Activated CD4-positive, alpha-beta T cell treated with anti-CD3 and anti-CD28 coated beads, Interleukin-2, amount 10 ng/mL, durations not matched to agents 24 days and 14 days (primary cell): Measurements from ENCODE around the gene ARAP3. TPM values are rescaled to one million over a fixed set of nuclear protein-coding genes. Genes with fewer than 3 reads are reported as not detected.
"Not testable (repeated sequence)": the region's sequence is repeated elsewhere in the genome, so short reads cannot be mapped to it uniquely, and the experiment has no call there.

Experiments
- DNase-seq: peaks from one replicate; pipeline ENCODE4 v3.0.0; 2022
- H3K27ac Mint-ChIP-seq: one replicate; pipeline ENCODE4 v1.8.0; 2022; ENCODE audit warnings: mild to moderate bottlenecking, mixed read lengths
- H3K27me3 Mint-ChIP-seq: one replicate; pipeline ENCODE4 v1.8.0; 2022; ENCODE audit warnings: mixed read lengths
- H3K36me3 Mint-ChIP-seq: one replicate; pipeline ENCODE4 v1.8.0; 2022; ENCODE audit warnings: low read depth, mild to moderate bottlenecking, mixed read lengths
- H3K4me1 Mint-ChIP-seq: one replicate; pipeline ENCODE4 v1.8.0; 2021; ENCODE audit warnings: mixed read lengths
- H3K4me3 Mint-ChIP-seq: one replicate; pipeline ENCODE4 v1.8.0; 2022; ENCODE audit warnings: mild to moderate bottlenecking, moderate library complexity, mixed read lengths
- H3K9me3 Mint-ChIP-seq: one replicate; pipeline ENCODE4 v1.8.0; 2021; ENCODE audit warnings: mixed read lengths
- intact Hi-C: fragments of 100-400 bp; cut with micrococcal nuclease; formaldehyde crosslinking; loops from one replicate; pipeline ENCODE4 v1.15.1; 2023
- total RNA-seq: library from RNA; stranded (reverse); gene quantifications from 2 replicates; pipeline ENCODE4 v1.2.3, GENCODE V29; 2022

ARAP3 gene
- total RNA-seq, 1 donor from 2014 or later: 10.9 TPM

DNA sequence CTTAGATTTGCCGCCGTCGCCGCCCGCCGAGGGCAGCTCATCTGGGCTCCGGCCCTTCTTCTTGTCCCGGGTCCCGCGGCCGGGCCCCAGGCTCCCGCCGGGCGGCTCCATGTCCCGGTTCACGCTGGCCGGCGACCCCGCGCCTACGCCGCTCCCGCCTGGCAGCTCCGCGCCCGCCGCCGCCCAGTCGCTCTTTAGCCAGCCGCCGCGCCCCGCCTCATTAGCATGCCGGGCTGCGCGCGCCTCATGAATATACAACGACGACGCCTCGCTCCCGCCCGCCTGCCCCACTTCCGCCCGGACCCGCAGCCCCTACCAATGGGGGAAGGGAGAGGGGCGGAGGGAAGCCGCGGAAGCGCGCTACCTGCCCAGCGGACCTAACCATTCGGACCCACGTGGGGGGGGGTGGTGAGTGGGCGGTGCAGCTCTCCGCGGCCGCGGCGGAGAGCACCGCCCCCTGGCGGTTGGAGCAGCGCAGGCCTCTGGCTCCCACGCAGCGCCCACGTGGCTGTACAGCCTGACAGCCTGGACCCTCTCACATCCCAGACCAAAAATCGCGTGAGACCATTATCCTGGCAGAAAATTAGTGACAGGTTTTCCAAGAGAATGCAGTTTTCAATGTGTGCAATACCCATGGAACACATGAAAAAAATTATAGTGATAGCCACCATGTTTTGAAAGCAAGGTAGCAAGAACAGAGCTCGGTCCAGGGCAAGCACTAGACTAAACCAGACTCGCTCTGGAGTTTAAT, 63.1 kb downstream of the ARAP3 start, which contains the start of gene DIAPH1:
Gene DIAPH1 (minus strand): TSS at position 197 of the 751 bp plus-strand sequence. CDS start 86 bp downstream, at position 111.
- H3K36me3 Mint-ChIP-seq: peaks cover 43% of the 10 kb centered on the region

DNA sequence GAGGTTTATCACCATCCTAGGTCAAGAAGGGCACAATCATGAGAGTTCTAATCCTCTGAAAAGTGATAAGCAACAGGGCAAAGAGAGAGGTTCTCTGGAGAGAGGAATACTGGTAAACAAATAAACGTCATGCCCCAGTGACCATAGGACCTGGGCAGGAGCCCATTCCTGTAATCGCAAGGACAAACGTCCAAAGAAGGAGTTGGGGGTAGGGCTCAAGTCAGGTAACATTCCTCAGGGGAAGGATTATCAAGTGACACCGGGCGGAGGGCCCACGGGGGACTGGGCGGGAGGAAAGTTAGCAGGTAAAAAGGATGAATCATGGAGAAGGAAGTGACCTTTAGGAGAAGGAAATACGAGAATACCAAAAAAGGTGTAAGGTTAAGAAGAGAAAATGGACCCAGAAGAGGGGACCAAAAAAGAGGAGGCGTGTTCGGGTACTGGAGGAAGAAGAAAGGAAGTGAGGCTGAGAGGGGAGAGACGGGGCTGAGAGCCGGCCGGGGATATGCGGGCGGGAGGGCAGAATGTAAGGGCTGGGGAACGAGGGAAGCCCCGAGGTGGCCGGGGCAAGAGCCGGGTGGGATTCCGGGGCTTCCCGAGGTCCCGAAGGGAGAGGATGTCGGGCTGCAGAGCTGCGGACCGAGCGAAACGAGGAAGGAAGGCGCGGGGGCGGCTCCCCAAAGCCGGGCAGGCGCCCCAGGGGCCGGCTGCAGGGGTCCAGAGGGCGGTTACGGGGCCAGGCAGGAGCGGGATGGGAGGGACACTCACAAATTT, 63.8 kb downstream of the ARAP3 start:
- no peaks in the 10 kb centered on the region for H3K27me3 Mint-ChIP-seq
- H3K36me3 Mint-ChIP-seq: peaks cover 41% of the 10 kb centered on the region
- H3K9me3 Mint-ChIP-seq: no peaks in the 10 kb centered on the region
- H3K4me3 Mint-ChIP-seq: peak overlapping the region; percentile 100
- peaks cover 56% of the 10 kb centered on the region for H3K4me1 Mint-ChIP-seq
- H3K27ac Mint-ChIP-seq: peak overlapping the region; percentile 99
- peak; percentile 84 for DNase-seq
- intact Hi-C loops: no loop called here

More for the DNA sequence above, 63.1 kb downstream of the ARAP3 start, which contains the start of gene DIAPH1:
- Mint-ChIP-seq H3K9me3 (no peaks in the 10 kb centered on the region), H3K27ac (peak within 1 kb of the TSS; percentile 99), H3K4me3 (peak within 1 kb of the TSS; percentile 100), H3K27me3 (no peaks in the 10 kb centered on the region), H3K4me1 (peaks cover 57% of the 10 kb centered on the region)
- peak; percentile 98 for DNase-seq
- intact Hi-C loops: loop anchor here (1.0 kb wide), 5 partner anchors 14 to 55 kb away; partner anchors contain the start of genes FCHSD1, HDAC3 and RELL2

DNA sequence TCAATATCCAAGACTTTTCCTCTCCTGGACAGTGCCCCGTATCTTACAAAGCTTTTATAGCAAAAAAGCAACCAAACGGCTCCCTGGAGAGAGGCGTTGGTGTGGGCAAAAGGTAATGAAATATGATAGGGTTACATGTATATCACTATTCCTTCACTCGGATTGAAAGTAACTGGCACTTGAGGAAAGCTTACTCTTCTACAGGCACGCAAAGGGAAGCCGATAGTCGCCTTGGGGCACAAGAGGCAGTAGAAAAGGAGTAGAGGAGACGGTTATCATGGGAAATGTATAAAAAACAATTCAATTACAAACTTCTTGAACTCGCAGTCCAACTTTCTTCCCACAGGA, 64.4 kb downstream of the ARAP3 start:
- peak overlapping the region; percentile 100 for H3K4me3 Mint-ChIP-seq
- no peaks in the 10 kb centered on the region for H3K27me3 Mint-ChIP-seq
- intact Hi-C loops: no loop called here
- peak overlapping the region; percentile 99 for H3K27ac Mint-ChIP-seq
- peaks cover 43% of the 10 kb centered on the region for H3K36me3 Mint-ChIP-seq
- H3K9me3 Mint-ChIP-seq: no peaks in the 10 kb centered on the region
- DNase-seq: peak; percentile 71
- peaks cover 58% of the 10 kb centered on the region for H3K4me1 Mint-ChIP-seq

DNA sequence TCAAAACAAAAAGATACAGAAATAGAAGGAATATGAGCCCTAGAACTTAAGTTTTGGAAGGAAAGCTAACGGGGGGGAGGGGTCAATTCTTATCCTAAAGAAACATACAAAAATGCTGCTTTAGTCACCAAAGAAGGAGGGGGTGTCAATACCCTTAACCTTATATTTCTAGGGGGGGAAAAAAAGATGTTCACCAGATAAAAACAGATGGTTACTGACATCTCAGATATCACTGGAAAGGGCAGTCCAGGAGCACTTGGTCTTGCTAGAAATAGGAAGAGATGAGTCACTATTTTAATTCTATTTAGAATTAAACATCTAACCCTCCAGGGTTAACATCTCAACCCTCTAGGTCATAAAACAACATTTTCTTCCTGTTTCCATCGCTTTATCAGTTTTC, 64.9 kb downstream of the ARAP3 start:
- DNase-seq: no peak
- Mint-ChIP-seq H3K4me3 (peak overlapping the region; percentile 100), H3K4me1 (peaks cover 62% of the 10 kb centered on the region), H3K9me3 (no peaks in the 10 kb centered on the region), H3K36me3 (peaks cover 45% of the 10 kb centered on the region), H3K27me3 (no peaks in the 10 kb centered on the region), H3K27ac (peak overlapping the region; percentile 99)
- intact Hi-C loops: no loop called here

DNA sequence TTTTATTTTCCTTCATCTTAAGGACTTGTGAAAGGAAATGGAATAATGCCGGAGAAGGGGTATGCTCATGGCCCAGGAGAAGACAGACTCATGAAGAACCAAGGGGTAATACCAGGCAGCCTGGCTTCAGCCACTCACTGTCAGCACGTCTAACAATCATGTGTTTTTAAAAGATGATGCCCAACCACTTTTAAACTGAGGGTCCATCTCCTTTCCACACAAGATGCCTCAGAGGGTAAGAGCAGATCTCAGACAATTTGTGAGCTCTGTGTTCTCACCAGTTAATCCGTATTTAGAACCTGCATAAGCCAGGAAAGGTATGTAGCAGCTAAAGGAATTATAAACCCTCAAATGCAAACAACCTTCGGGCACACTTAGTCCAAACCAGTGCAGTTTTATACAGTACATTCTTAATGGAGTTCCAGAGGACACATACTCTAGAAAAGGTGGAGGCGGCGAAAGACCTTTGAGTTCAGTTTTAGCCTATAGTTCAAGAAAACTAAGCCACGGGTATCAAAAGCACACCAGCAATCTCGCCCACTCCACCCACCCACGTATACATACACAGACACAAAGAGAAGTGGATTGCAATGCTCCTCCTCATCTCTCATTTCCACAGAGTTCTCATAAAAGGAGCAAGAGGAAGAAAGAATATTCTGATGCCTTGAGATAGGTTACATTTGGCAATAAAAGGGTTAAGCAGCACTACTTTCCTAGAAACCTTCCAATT, 65.9 kb downstream of the ARAP3 start:
- peaks cover 42% of the 10 kb centered on the region for H3K36me3 Mint-ChIP-seq
- H3K4me3 Mint-ChIP-seq: peak overlapping the region; percentile 100
- H3K27ac Mint-ChIP-seq: peak overlapping the region; percentile 68
- peaks cover 64% of the 10 kb centered on the region for H3K4me1 Mint-ChIP-seq
- no peak for DNase-seq
- H3K9me3 Mint-ChIP-seq: no peaks in the 10 kb centered on the region
- intact Hi-C loops: no loop called here
- H3K27me3 Mint-ChIP-seq: no peaks in the 10 kb centered on the region

DNA sequence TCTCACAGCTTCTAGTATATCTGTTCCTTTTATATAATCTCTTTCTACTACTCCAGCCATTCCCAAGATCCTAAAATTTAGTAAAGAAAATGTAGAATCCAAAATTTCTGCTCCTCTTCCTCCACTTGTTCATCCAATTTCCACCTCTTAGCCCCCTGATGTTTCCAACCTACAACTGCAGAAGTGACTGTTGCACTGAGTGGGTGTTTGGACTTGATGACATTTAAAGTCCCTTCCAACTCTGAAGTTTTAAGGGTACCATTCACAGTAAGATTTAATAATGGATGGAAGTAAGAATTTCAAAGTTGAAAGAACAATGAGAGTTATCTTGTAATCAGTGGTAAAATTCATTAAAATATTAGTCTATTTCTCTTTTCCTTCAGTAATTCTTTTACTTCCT, 68.7 kb downstream of the ARAP3 start:
- Mint-ChIP-seq H3K4me1 (peaks cover 72% of the 10 kb centered on the region), H3K27ac (peak overlapping the region; percentile 59), H3K27me3 (no peaks in the 10 kb centered on the region), H3K9me3 (no peaks in the 10 kb centered on the region), H3K4me3 (peak overlapping the region; percentile 59), H3K36me3 (peaks cover 50% of the 10 kb centered on the region)
- intact Hi-C loops: no loop called here
- no peak for DNase-seq

DNA sequence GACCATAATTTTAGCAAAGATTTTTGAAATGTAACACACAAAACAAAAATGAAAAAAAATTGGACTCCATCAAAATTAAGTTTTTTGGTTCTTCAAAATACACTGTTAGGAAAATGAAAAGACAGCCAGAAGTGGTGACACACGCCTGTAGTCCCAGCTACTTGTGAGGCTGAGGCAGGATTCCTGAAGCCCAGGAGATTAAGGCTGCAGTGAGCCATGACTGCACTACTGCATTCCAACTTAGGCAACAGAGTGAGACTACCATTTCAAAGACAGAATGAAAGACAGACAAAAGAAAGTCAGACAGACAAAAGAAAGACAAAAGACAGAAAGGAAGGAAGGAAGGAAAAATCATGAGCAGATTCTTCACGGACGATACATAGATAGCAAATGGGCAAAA, 70.7 kb downstream of the ARAP3 start:
- H3K9me3 Mint-ChIP-seq: no peaks in the 10 kb centered on the region
- H3K27me3 Mint-ChIP-seq: no peaks in the 10 kb centered on the region
- peaks cover 50% of the 10 kb centered on the region for H3K36me3 Mint-ChIP-seq
- DNase-seq: no peak
- peaks cover 68% of the 10 kb centered on the region for H3K4me1 Mint-ChIP-seq
- intact Hi-C loops: no loop called here
- H3K4me3 Mint-ChIP-seq: peak overlapping the region; percentile 56
- peak overlapping the region; percentile 75 for H3K27ac Mint-ChIP-seq

DNA sequence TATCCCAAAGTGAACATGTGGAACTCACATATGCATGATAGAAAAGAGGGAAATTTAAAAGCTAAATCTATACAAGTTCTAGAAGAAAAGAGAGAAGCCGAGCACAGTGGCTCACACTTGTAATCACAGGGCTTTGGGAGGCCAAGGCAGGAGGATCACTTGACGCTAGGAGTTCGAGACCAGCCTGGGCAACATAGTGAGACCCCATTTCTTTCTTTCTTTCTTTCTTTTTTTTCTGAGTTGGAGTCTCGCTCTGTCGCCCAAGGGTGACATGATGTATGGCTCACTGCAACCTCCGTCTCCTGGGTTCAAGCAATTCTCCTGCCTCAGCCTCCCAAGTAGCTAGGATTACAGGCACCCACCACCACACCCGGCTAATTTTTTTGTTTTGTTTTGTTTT, 72.1 kb downstream of the ARAP3 start:
- DNase-seq, H3K9me3 Mint-ChIP-seq, H3K27me3 Mint-ChIP-seq, intact Hi-C loops: not testable (repeated sequence)
- peaks cover 70% of the 10 kb centered on the region for H3K4me1 Mint-ChIP-seq
- peaks cover 48% of the 10 kb centered on the region for H3K36me3 Mint-ChIP-seq
- peak overlapping the region; percentile 54 for H3K4me3 Mint-ChIP-seq
- H3K27ac Mint-ChIP-seq: peak overlapping the region; percentile 76

DNA sequence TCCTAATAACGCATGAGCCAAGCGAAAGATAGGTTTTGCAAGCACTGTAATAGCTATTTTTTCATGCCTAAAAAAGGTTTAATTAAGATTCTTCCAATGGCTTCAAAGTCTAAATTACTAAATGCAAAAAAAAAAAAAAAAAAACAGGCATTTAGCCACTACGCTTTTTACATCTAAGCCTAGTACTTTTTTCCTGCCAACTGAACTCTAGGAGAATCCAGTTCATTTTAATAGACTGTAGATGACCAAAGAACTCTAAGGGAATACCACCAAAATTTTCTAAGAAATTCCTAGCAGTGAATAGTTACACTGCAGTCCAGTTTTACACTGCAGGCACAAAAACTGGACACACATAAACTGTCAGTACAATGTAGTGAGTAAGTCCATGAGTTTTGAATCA, 73.0 kb downstream of the ARAP3 start:
- peaks cover 71% of the 10 kb centered on the region for H3K4me1 Mint-ChIP-seq
- no peaks in the 10 kb centered on the region for H3K27me3 Mint-ChIP-seq
- no peak for DNase-seq
- H3K9me3 Mint-ChIP-seq: no peaks in the 10 kb centered on the region
- intact Hi-C loops: no loop called here
- peak overlapping the region; percentile 60 for H3K4me3 Mint-ChIP-seq
- peaks cover 44% of the 10 kb centered on the region for H3K36me3 Mint-ChIP-seq
- H3K27ac Mint-ChIP-seq: no peak overlapping the region

DNA sequence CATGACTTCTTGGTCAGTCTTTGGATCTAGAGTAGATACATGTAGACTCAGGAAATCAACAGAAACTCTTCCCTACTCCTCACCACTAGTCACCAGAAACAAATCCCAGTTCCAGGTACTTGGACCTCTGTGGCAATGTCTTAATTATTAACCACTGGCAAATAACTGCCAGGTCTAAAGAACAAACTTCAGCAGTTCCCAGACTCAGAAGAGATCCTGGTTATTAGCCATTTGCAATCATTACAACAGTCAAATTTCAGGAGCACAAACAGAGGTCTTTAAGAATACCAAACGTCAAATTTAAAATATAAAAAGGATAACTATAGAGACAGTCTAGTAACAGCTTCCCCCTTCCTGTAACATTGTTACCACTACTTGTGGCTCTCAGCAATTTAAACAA, 73.5 kb downstream of the ARAP3 start:
- no peak for DNase-seq
- Mint-ChIP-seq H3K36me3 (peaks cover 43% of the 10 kb centered on the region), H3K27ac (peak overlapping the region; percentile 82), H3K9me3 (no peaks in the 10 kb centered on the region), H3K27me3 (no peaks in the 10 kb centered on the region), H3K4me1 (peaks cover 72% of the 10 kb centered on the region), H3K4me3 (peak overlapping the region; percentile 60)
- intact Hi-C loops: no loop called here

DNA sequence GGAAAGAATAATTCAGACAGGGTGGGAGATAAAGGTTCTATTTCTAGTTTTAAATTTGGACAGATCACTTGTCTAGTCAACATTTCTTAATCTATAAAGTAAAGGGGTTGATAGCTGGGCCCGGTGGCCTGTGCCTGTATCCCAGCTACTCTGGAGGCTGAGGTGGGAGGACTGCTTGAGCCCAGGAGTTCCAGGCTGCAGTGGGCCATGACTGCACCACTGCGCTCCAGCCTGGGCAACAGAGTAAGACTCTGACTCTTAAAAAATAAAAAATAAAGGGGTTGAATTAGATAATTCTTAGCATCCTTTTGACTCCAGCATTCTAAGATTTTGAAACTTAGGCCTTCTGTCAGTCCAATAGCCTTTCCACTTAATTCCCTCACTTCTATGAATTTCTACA, 74.0 kb downstream of the ARAP3 start:
- H3K9me3 Mint-ChIP-seq: no peaks in the 10 kb centered on the region
- peak overlapping the region; percentile 60 for H3K4me3 Mint-ChIP-seq
- H3K4me1 Mint-ChIP-seq: peaks cover 69% of the 10 kb centered on the region
- peak overlapping the region; percentile 82 for H3K27ac Mint-ChIP-seq
- intact Hi-C loops: no loop called here
- H3K27me3 Mint-ChIP-seq: no peaks in the 10 kb centered on the region
- H3K36me3 Mint-ChIP-seq: peaks cover 39% of the 10 kb centered on the region
- DNase-seq: no peak

DNA sequence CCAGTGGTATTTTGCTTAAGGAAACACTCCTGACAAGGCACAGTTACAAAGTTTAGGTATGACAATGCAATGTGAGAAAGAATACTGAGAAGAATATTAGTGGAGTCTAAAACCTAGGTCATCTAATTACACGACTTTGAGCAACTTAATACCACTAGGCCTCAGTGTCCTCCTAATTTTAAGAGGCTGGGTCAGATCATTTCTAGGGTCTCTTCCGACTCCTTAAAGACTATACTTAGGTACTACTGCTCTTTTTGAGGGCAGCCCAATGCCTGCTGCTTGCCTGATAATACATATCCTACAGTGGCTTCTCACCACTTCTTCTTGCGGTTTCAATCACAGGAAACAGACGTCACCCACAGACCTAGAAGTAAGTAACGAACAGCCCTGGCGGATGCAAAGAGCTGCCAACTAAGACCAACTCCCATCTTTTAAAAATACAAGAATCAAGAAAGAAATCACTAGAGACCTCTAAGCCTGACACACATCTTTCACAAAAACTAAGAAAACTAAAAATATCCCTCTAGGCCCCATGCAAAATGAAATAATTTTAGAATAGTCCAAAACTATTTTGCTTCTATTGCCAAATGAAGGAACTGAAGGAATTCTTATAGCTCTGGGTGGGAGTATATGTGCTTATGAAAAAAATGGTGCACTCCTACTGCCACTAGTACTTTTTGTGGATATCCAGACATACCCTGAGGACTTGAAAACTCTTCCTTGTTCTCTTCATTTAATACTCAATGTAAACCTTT, 76.3 kb downstream of the ARAP3 start:
- Mint-ChIP-seq H3K27ac (peak overlapping the region; percentile 97), H3K9me3 (no peaks in the 10 kb centered on the region), H3K27me3 (no peaks in the 10 kb centered on the region), H3K36me3 (peaks cover 26% of the 10 kb centered on the region), H3K4me3 (peak overlapping the region; percentile 84), H3K4me1 (peaks cover 68% of the 10 kb centered on the region)
- peak; percentile 93 for DNase-seq
- intact Hi-C loops: loop anchor here (1.0 kb wide), 3 partner anchors 8 to 14 kb away; no protein-coding TSS in a partner anchor
